Neuronal stem cell (in vitro differentiated cells): Measurements from ENCODE around the gene SNX32.
"Not testable (repeated sequence)": the region's sequence is repeated elsewhere in the genome, so short reads cannot be mapped to it uniquely, and the experiment has no call there.

Experiments
- DNase-seq: peaks from one replicate; pipeline ENCODE4 v3.0.0-alpha.2; 2013; ENCODE audit warnings: low spot score
- H2AFZ ChIP-seq: one replicate; pipeline ENCODE4 v1.6.1; 2013; ENCODE audit warnings: mild to moderate bottlenecking, low read length, inconsistent platforms
- H2AK5ac ChIP-seq: 2 replicates; pipeline ENCODE4 v1.6.1; 2013; ENCODE audit warnings: low read depth, mild to moderate bottlenecking, inconsistent platforms, low read length, moderate library complexity, mixed read lengths
- H2BK120ac ChIP-seq: 2 replicates; pipeline ENCODE4 v1.6.1; 2013; ENCODE audit warnings: low read depth, mild to moderate bottlenecking, inconsistent platforms, low read length, moderate library complexity, mixed read lengths
- H2BK12ac ChIP-seq: one replicate; pipeline ENCODE4 v1.6.1; 2013; ENCODE audit warnings: low read length, inconsistent platforms
- H2BK15ac ChIP-seq: 2 replicates; pipeline ENCODE4 v1.6.1; 2013; ENCODE audit warnings: mild to moderate bottlenecking, low read length, inconsistent platforms, mixed read lengths
- H2BK5ac ChIP-seq: one replicate; pipeline ENCODE4 v1.6.1; 2013; ENCODE audit warnings: inconsistent platforms, mild to moderate bottlenecking, low read length, moderate library complexity
- H3K14ac ChIP-seq: one replicate; pipeline ENCODE4 v1.6.1; 2013; ENCODE audit warnings: low read length, inconsistent platforms
- H3K18ac ChIP-seq: 2 replicates; pipeline ENCODE4 v1.6.1; 2013; ENCODE audit warnings: low read length, inconsistent platforms
- H3K23ac ChIP-seq: 2 replicates; pipeline ENCODE4 v1.6.1; 2013; ENCODE audit warnings: low read depth, mild to moderate bottlenecking, mixed read lengths, low read length, inconsistent platforms; ENCODE audit not compliant: poor library complexity
- H3K27ac ChIP-seq: replicated peaks from 3 replicates; pipeline ENCODE4 v1.5.1; 2013; ENCODE audit warnings: low read length, inconsistent platforms
- H3K27me3 ChIP-seq, 3 experiments: 2 replicates each; pipeline ENCODE4 v1.6.1; 2013; ENCODE audit warnings: low read length in 3 of 3, mild to moderate bottlenecking in 2 of 3, inconsistent platforms in 1 of 3, low read depth in 1 of 3, mixed read lengths in 1 of 3, moderate library complexity in 1 of 3; ENCODE audit not compliant: control insufficient read depth in 3 of 3, insufficient read depth in 3 of 3
- H3K36me3 ChIP-seq, 2 donors: replicated peaks in 1 of 2; 2 replicates each; pipeline ENCODE4 v1.6.1; 2013; ENCODE audit warnings: low read length in 2 of 2; ENCODE audit not compliant: control insufficient read depth in 2 of 2, insufficient read depth in 2 of 2
- H3K4ac ChIP-seq: 2 replicates; pipeline ENCODE4 v1.6.1; 2013; ENCODE audit warnings: inconsistent platforms, mild to moderate bottlenecking, low read length, moderate library complexity
- H3K4me1 ChIP-seq, 2 donors: 1 replicate in 1 of 2; 2 replicates in 1 of 2; pipeline ENCODE4 v1.6.1; 2013; ENCODE audit warnings: low read length in 2 of 2, low read depth in 1 of 2; ENCODE audit not compliant: control insufficient read depth in 2 of 2, insufficient read depth in 1 of 2
- H3K4me2 ChIP-seq: one replicate; pipeline ENCODE4 v1.6.1; 2013; ENCODE audit warnings: mild to moderate bottlenecking, low read length, inconsistent platforms; ENCODE audit not compliant: insufficient read depth, poor library complexity, severe bottlenecking
- H3K4me3 ChIP-seq, 2 donors: 2 replicates each; pipeline ENCODE4 v1.5.1; 2013; ENCODE audit warnings: low read length in 2 of 2, mild to moderate bottlenecking in 2 of 2, inconsistent platforms in 1 of 2, moderate library complexity in 1 of 2
- H3K79me1 ChIP-seq: one replicate; pipeline ENCODE4 v1.6.1; 2013; ENCODE audit warnings: low read depth, mild to moderate bottlenecking, inconsistent platforms, low read length, moderate library complexity
- H3K9ac ChIP-seq: one replicate; pipeline ENCODE4 v1.6.1; 2013; ENCODE audit warnings: mild to moderate bottlenecking, low read depth, low read length, inconsistent platforms; ENCODE audit not compliant: poor library complexity
- H3K9me3 ChIP-seq, 2 donors: replicated peaks in 1 of 2; 2 replicates each; pipeline versions ENCODE3 to v1.6.1; 2013; ENCODE audit warnings: low read length in 2 of 2, mild to moderate bottlenecking in 2 of 2, inconsistent platforms in 1 of 2, low read depth in 1 of 2, mixed read lengths in 1 of 2, moderate library complexity in 1 of 2; ENCODE audit not compliant: control insufficient read depth in 2 of 2, insufficient read depth in 1 of 2
- H4K8ac ChIP-seq: one replicate; pipeline ENCODE4 v1.6.1; 2013; ENCODE audit warnings: low read depth, mild to moderate bottlenecking, inconsistent platforms, low read length, moderate library complexity
- H4K91ac ChIP-seq: one replicate; pipeline ENCODE4 v1.6.1; 2013; ENCODE audit warnings: low read length, low read depth, mild to moderate bottlenecking, inconsistent platforms; ENCODE audit not compliant: poor library complexity
- WGBS, 2 donors: extraction: QIAGEN DNeasy Blood & Tissue Kit; methylation state at CpG; one replicate each; pipeline ENCODE4 v1.1.7; 2013; ENCODE audit warnings: missing lambda C conversion rate in 2 of 2, mixed read lengths in 1 of 2; ENCODE audit not compliant: insufficient read length in 2 of 2, insufficient replicate concordance in 1 of 2; ENCODE audit errors: extremely low coverage in 2 of 2; 5-methylcytosine and 5-hydroxymethylcytosine counted together

SNX32 gene

DNA sequence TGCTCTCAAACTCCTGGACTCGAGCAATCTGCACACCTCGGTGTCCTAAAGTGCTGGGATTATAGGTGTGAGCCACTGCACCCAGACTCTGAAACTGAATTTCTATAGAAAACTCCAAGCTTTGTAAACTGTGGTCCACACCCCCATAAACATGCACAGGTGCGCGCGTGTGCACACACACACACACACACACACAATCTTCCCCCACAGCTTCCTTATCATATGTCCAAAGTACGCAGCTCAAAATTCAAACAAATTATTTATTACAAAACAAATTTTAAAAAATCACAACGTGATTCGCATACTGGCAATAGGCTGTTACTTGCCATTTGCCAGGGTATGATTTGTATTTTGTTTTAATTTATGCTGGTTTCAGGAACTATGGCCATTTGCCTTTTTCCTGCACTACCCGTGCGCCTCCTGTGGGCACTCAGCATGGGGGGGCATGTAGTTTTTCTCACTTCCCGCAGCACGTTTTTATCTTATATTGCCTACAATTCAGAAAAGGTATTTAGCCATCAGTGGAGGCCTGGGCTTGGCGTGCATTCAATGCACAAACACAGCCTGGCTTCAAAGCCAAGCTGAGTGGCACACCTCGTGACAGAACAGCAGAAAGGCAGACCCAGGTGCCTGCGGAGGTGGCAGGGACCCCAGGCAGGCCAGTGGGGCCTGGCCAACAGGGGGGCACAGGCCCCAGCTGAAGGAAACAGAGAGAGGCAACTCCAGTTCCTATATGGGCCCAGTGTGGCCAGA is 10.8 kb upstream of the SNX32 start:
- DNase-seq, result no peak
- H4K8ac ChIP-seq, result no peak overlapping the region
- H3K36me3 ChIP-seq, result no peaks in the 10 kb centered on the region
- peaks cover 0 to 7% of the 10 kb centered on the region in 2 donors for H3K4me1 ChIP-seq
- H3K27ac ChIP-seq, result no peak overlapping the region
- peaks cover 0 to 3% (median 0%) of the 10 kb centered on the region in 3 experiments for H3K27me3 ChIP-seq
- H2AFZ ChIP-seq, result no peak overlapping the region
- peaks cover 0 to 2% of the 10 kb centered on the region in 2 donors for H3K9me3 ChIP-seq
- H2BK15ac ChIP-seq, result no peak overlapping the region
- H4K91ac ChIP-seq, result no peak overlapping the region
- H3K79me1 ChIP-seq, result peaks cover under 1% of the 10 kb centered on the region
- H2BK5ac ChIP-seq, result no peak overlapping the region
- 100% methylated on average over 2 of the region's 15 CpGs; no CpG with 5 or more reads in 1 of the 2 donors for WGBS, 2 donors
- no peak overlapping the region for H2AK5ac ChIP-seq
- H2BK12ac ChIP-seq, result no peak overlapping the region
- no peak overlapping the region for H2BK120ac ChIP-seq
- H3K14ac ChIP-seq, result no peak overlapping the region
- H3K4me2 ChIP-seq, result no peak overlapping the region
- H3K9ac ChIP-seq, result no peak overlapping the region
- H3K4me3 ChIP-seq, result no peak overlapping the region
- H3K18ac ChIP-seq, result no peak overlapping the region
- no peak overlapping the region for H3K4ac ChIP-seq
- no peak overlapping the region for H3K23ac ChIP-seq

GRCh38 chr11:65826984-65827735 is 6.6 kb upstream of the SNX32 start:
- Histone ChIP-seq H3K79me1 (no peaks in the 10 kb centered on the region), H2AK5ac (no peak overlapping the region), H3K14ac (no peak overlapping the region), H3K9me3 (no peaks in the 10 kb centered on the region), H3K4ac (no peak overlapping the region), H2BK12ac (no peak overlapping the region), H3K27ac (no peak overlapping the region), H2BK5ac (no peak overlapping the region), H3K4me1 (no peaks in the 10 kb centered on the region), H3K4me2 (no peak overlapping the region), H3K18ac (no peak overlapping the region), H4K91ac (no peak overlapping the region), H2AFZ (no peak overlapping the region), H2BK120ac (no peak overlapping the region), H4K8ac (no peak overlapping the region), H2BK15ac (no peak overlapping the region), H3K4me3 (peak overlapping the region in 1 of 2 donors; percentile 1), H3K9ac (no peak overlapping the region), H3K36me3 (no peaks in the 10 kb centered on the region), H3K27me3 (peaks cover 0 to 12% (median 0%) of the 10 kb centered on the region in 3 experiments), H3K23ac (no peak overlapping the region)
- no peak for DNase-seq
- no CpG with 5 or more reads among the region's 8 CpGs for WGBS, 2 donors

GRCh38 chr11:65829459-65829858 is 4.3 kb upstream of the SNX32 start:
- Histone ChIP-seq H3K9ac (no peak overlapping the region), H2BK5ac (no peak overlapping the region), H2BK15ac (no peak overlapping the region), H2BK120ac (no peak overlapping the region), H2AFZ (no peak overlapping the region), H2BK12ac (no peak overlapping the region), H3K4me1 (peaks cover 5 to 9% of the 10 kb centered on the region in 2 donors), H3K4ac (no peak overlapping the region), H3K9me3 (no peaks in the 10 kb centered on the region), H3K23ac (no peak overlapping the region), H2AK5ac (no peak overlapping the region), H3K27me3 (peaks cover 0 to 9% (median 0%) of the 10 kb centered on the region in 3 experiments), H3K79me1 (peaks cover 5% of the 10 kb centered on the region), H3K27ac (no peak overlapping the region), H3K18ac (no peak overlapping the region), H3K36me3 (no peaks in the 10 kb centered on the region), H3K14ac (no peak overlapping the region), H4K8ac (no peak overlapping the region), H3K4me2 (no peak overlapping the region), H4K91ac (no peak overlapping the region), H3K4me3 (no peak overlapping the region)
- no CpG with 5 or more reads among the region's 4 CpGs for WGBS, 2 donors
- DNase-seq, result no peak

DNA sequence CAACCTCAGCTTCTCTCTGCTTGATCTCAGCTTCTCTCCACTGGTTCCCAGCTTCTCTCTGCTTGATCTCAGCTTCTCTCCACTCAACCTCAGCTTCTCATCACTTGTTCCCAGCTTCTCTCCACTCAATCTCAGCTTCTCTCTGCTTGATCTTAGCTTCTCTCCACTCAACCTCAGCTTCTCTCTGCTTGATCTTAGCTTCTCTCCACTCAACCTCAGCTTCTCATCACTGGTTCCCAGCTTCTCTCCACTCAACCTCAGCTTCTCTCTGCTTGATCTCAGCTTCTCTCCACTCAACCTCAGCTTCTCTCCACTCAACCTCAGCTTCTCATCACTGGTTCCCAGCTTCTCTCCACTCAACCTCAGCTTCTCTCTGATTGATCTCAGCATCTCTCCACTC is 1.5 kb upstream of the SNX32 start:
- not testable (repeated sequence) for H3K14ac ChIP-seq, H3K18ac ChIP-seq, H3K27me3 ChIP-seq, H2BK12ac ChIP-seq, DNase-seq, H2AFZ ChIP-seq, H2AK5ac ChIP-seq, H3K9ac ChIP-seq, H3K4me3 ChIP-seq, H2BK5ac ChIP-seq, H3K23ac ChIP-seq, H2BK120ac ChIP-seq, H3K27ac ChIP-seq, H3K36me3 ChIP-seq, H3K9me3 ChIP-seq, H3K4me2 ChIP-seq, H2BK15ac ChIP-seq, H4K8ac ChIP-seq, H3K79me1 ChIP-seq, H4K91ac ChIP-seq, H3K4ac ChIP-seq
- H3K4me1 ChIP-seq, result peaks cover 5 to 14% of the 10 kb centered on the region in 2 donors
